ENCODE data around the gene MAMDC4.

MAMDC4 gene

GRCh38 chr9:136900988-136901515 is 48.9 kb downstream of the MAMDC4 start:
- no peak overlapping the region for H3K4me3 ChIP-seq (ENCODE audit: severe bottlenecking)
- no peaks in the 10 kb centered on the region for H3K27me3 ChIP-seq (ENCODE audit: insufficient read depth, poor library complexity, severe bottlenecking)
- TF ChIP-seq CTCF (IDR thresholded peaks at IDR 0.05; ENCODE audit: poor library complexity, severe bottlenecking), result no peak
- H3K4me1 ChIP-seq (ENCODE audit: insufficient read depth, poor library complexity, severe bottlenecking), result peaks cover 22% of the 10 kb centered on the region
- peaks cover 70% of the 10 kb centered on the region for H3K36me3 ChIP-seq (ENCODE audit: low read depth)
- peak; percentile 48 for ATAC-seq (ENCODE audit: low read depth)
- H3K9me3 ChIP-seq (ENCODE audit: severe bottlenecking), result no peaks in the 10 kb centered on the region
- peak overlapping the region; percentile 85 for H3K27ac ChIP-seq (ENCODE audit: poor library complexity, severe bottlenecking)
- DNase-seq (ENCODE audit: low spot score), result no peak

GRCh38 chr9:136901516-136902258 is 49.5 kb downstream of the MAMDC4 start:
- Histone ChIP-seq H3K9me3 (ENCODE audit: severe bottlenecking) (no peaks in the 10 kb centered on the region), H3K27me3 (ENCODE audit: insufficient read depth, poor library complexity, severe bottlenecking) (no peaks in the 10 kb centered on the region), H3K27ac (ENCODE audit: poor library complexity, severe bottlenecking) (peak overlapping the region; percentile 85), H3K4me1 (ENCODE audit: insufficient read depth, poor library complexity, severe bottlenecking) (peaks cover 22% of the 10 kb centered on the region), H3K4me3 (ENCODE audit: severe bottlenecking) (no peak overlapping the region), H3K36me3 (ENCODE audit: low read depth) (peaks cover 76% of the 10 kb centered on the region)
- ATAC-seq (ENCODE audit: low read depth) (peak; percentile 96), DNase-seq (ENCODE audit: low spot score) (peak; percentile 69)
- no peak for TF ChIP-seq CTCF (IDR thresholded peaks at IDR 0.05; ENCODE audit: poor library complexity, severe bottlenecking)

GRCh38 chr9:136902259-136902821 is 50.2 kb downstream of the MAMDC4 start:
- no peak for ATAC-seq (ENCODE audit: low read depth)
- peak; percentile 66 for DNase-seq (ENCODE audit: low spot score)
- H3K27ac ChIP-seq (ENCODE audit: poor library complexity, severe bottlenecking), result peak overlapping the region; percentile 85
- no peak for TF ChIP-seq CTCF (IDR thresholded peaks at IDR 0.05; ENCODE audit: poor library complexity, severe bottlenecking)
- H3K4me3 ChIP-seq (ENCODE audit: severe bottlenecking), result no peak overlapping the region
- H3K9me3 ChIP-seq (ENCODE audit: severe bottlenecking), result no peaks in the 10 kb centered on the region
- no peaks in the 10 kb centered on the region for H3K27me3 ChIP-seq (ENCODE audit: insufficient read depth, poor library complexity, severe bottlenecking)
- peaks cover 81% of the 10 kb centered on the region for H3K36me3 ChIP-seq (ENCODE audit: low read depth)
- H3K4me1 ChIP-seq (ENCODE audit: insufficient read depth, poor library complexity, severe bottlenecking), result peaks cover 22% of the 10 kb centered on the region

GRCh38 chr9:136903041-136903554 is 51.0 kb downstream of the MAMDC4 start:
- H3K36me3 ChIP-seq (ENCODE audit: low read depth), result peaks cover 88% of the 10 kb centered on the region
- no peak for TF ChIP-seq CTCF (IDR thresholded peaks at IDR 0.05; ENCODE audit: poor library complexity, severe bottlenecking)
- H3K4me1 ChIP-seq (ENCODE audit: insufficient read depth, poor library complexity, severe bottlenecking), result peaks cover 22% of the 10 kb centered on the region
- H3K4me3 ChIP-seq (ENCODE audit: severe bottlenecking), result no peak overlapping the region
- no peak overlapping the region for H3K27ac ChIP-seq (ENCODE audit: poor library complexity, severe bottlenecking)
- DNase-seq (ENCODE audit: low spot score) (no peak), ATAC-seq (ENCODE audit: low read depth) (no peak)
- H3K9me3 ChIP-seq (ENCODE audit: severe bottlenecking), result no peaks in the 10 kb centered on the region
- no peaks in the 10 kb centered on the region for H3K27me3 ChIP-seq (ENCODE audit: insufficient read depth, poor library complexity, severe bottlenecking)
